Mesendoderm (in vitro differentiated cells): ENCODE measurements around the gene TFDP2.

Experiments used
- DNase-seq: peaks from one replicate; pipeline ENCODE4 v3.0.0; 2013
- H2AK5ac ChIP-seq: 2 replicates; pipeline ENCODE4 v1.6.1; 2013; ENCODE audit warnings: low read length, inconsistent platforms
- H2BK120ac ChIP-seq: 2 replicates; pipeline ENCODE4 v1.6.1; 2013; ENCODE audit warnings: low read depth, mild to moderate bottlenecking, low read length, moderate library complexity, mixed read lengths
- H2BK15ac ChIP-seq: replicated peaks from 2 replicates; pipeline ENCODE4 v1.6.1; 2013; ENCODE audit warnings: low read depth, mild to moderate bottlenecking, moderate library complexity
- H2BK5ac ChIP-seq: 2 replicates; pipeline ENCODE4 v1.6.1; 2013; ENCODE audit warnings: low read length, inconsistent platforms
- H3K18ac ChIP-seq: 2 replicates; pipeline ENCODE4 v1.6.1; 2013; ENCODE audit warnings: mild to moderate bottlenecking, low read length, mixed read lengths
- H3K23ac ChIP-seq: one replicate; pipeline ENCODE4 v1.6.1; 2013; ENCODE audit warnings: low read length
- H3K27ac ChIP-seq: 2 replicates; pipeline ENCODE4 v1.5.1; 2013; ENCODE audit warnings: low read depth, mild to moderate bottlenecking, inconsistent platforms, low read length, moderate library complexity
- H3K27me3 ChIP-seq: 2 replicates; pipeline ENCODE4 v1.6.1; 2013; ENCODE audit warnings: low read length, control low read depth, mild to moderate bottlenecking, inconsistent platforms; ENCODE audit not compliant: insufficient read depth, poor library complexity
- H3K36me3 ChIP-seq: 2 replicates; pipeline ENCODE4 v1.6.1; 2013; ENCODE audit warnings: low read length, inconsistent platforms; ENCODE audit not compliant: control insufficient read depth, insufficient read depth
- H3K4ac ChIP-seq: one replicate; pipeline ENCODE4 v1.6.1; 2013; ENCODE audit warnings: low read depth, mild to moderate bottlenecking, low read length, moderate library complexity
- H3K4me1 ChIP-seq: 2 replicates; pipeline ENCODE4 v1.6.1; 2013; ENCODE audit warnings: low read depth, low read length, inconsistent platforms; ENCODE audit not compliant: control insufficient read depth
- H3K4me2 ChIP-seq: 2 replicates; pipeline ENCODE4 v1.6.1; 2013; ENCODE audit warnings: low read length
- H3K4me3 ChIP-seq: 2 replicates; pipeline ENCODE4 v1.5.1; 2013; ENCODE audit warnings: mild to moderate bottlenecking, low read length
- H3K56ac ChIP-seq: one replicate; pipeline ENCODE4 v1.6.1; 2013; ENCODE audit warnings: low read length
- H3K79me1 ChIP-seq: 2 replicates; pipeline ENCODE4 v1.6.1; 2013; ENCODE audit warnings: low read length, inconsistent platforms
- H3K79me2 ChIP-seq: 2 replicates; pipeline ENCODE4 v1.6.1; 2013; ENCODE audit warnings: mild to moderate bottlenecking, low read length; ENCODE audit not compliant: control insufficient read depth, insufficient read depth
- H3K9ac ChIP-seq: 2 replicates; pipeline ENCODE4 v1.6.1; 2013; ENCODE audit warnings: low read length, inconsistent platforms
- H4K5ac ChIP-seq: one replicate; pipeline ENCODE4 v1.6.1; 2013; ENCODE audit warnings: low read length
- H4K8ac ChIP-seq: one replicate; pipeline ENCODE4 v1.6.1; 2013; ENCODE audit warnings: low read depth, mild to moderate bottlenecking, control low read depth, low read length, moderate library complexity
- WGBS: extraction: QIAGEN DNeasy Blood & Tissue Kit; methylation state at CpG from one replicate; pipeline ENCODE4 v1.1.7; 2013; ENCODE audit warnings: low lambda C conversion rate, missing lambda C conversion rate; ENCODE audit not compliant: insufficient coverage; ENCODE audit errors: extremely low coverage; 5-methylcytosine and 5-hydroxymethylcytosine counted together

Gene TFDP2

GRCh38 chr3:142112601-142113000 is 36.7 kb downstream of the TFDP2 start:
- no peak overlapping the region for H3K4me2 ChIP-seq
- no peak overlapping the region for H2BK15ac ChIP-seq

DNA sequence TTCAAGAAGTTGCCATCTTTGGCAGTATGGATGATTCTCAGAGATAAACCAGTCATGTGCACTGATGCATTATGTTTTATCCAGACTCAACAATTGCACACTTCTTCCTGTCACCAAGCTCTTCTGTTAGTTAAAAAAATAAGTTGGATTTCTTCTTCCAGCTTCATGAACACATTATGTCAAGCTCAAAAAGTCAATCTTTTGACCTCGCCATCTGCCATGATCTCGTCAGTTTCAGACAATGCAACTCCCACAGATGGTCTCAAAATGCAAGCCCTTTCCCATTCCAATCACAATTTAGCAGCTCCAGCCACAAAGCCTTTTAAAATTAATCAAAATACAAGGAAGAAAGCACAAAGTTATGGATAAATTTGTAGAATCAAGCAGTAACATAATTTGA is 42.8 kb downstream of the TFDP2 start:
- H3K56ac ChIP-seq: no peak overlapping the region
- H3K18ac ChIP-seq: no peak overlapping the region
- no peak overlapping the region for H3K9ac ChIP-seq
- H2BK5ac ChIP-seq: no peak overlapping the region
- no peak for DNase-seq
- no peaks in the 10 kb centered on the region for H3K79me2 ChIP-seq
- no peak overlapping the region for H2BK120ac ChIP-seq
- H2BK15ac ChIP-seq: no peak overlapping the region
- WGBS: no CpG with 5 or more reads among the region's 2 CpGs
- H3K4me2 ChIP-seq: no peak overlapping the region
- no peaks in the 10 kb centered on the region for H3K4me1 ChIP-seq
- no peak overlapping the region for H2AK5ac ChIP-seq
- H3K27ac ChIP-seq: no peak overlapping the region
- H4K8ac ChIP-seq: no peak overlapping the region
- H3K79me1 ChIP-seq: no peaks in the 10 kb centered on the region
- no peak overlapping the region for H4K5ac ChIP-seq
- H3K4ac ChIP-seq: no peak overlapping the region
- no peaks in the 10 kb centered on the region for H3K27me3 ChIP-seq
- no peak overlapping the region for H3K23ac ChIP-seq
- no peaks in the 10 kb centered on the region for H3K36me3 ChIP-seq
- no peak overlapping the region for H3K4me3 ChIP-seq

More at GRCh38 chr3:142112601-142113000, 36.7 kb downstream of the TFDP2 start:
- H3K79me1 ChIP-seq: no peaks in the 10 kb centered on the region
- no peak overlapping the region for H3K4me3 ChIP-seq
- WGBS: no CpG with 5 or more reads among the region's 1 CpG
- no peak overlapping the region for H3K18ac ChIP-seq
- H2AK5ac ChIP-seq: no peak overlapping the region
- H3K27ac ChIP-seq: no peak overlapping the region
- H4K5ac ChIP-seq: no peak overlapping the region
- H3K4me1 ChIP-seq: no peaks in the 10 kb centered on the region
- H2BK120ac ChIP-seq: no peak overlapping the region
- H3K27me3 ChIP-seq: no peaks in the 10 kb centered on the region
- H3K23ac ChIP-seq: no peak overlapping the region
- no peak for DNase-seq
- H3K4ac ChIP-seq: no peak overlapping the region
- H3K36me3 ChIP-seq: no peaks in the 10 kb centered on the region
- H3K56ac ChIP-seq: no peak overlapping the region
- no peaks in the 10 kb centered on the region for H3K79me2 ChIP-seq
- H4K8ac ChIP-seq: no peak overlapping the region
- H2BK5ac ChIP-seq: no peak overlapping the region
- H3K9ac ChIP-seq: no peak overlapping the region

DNA sequence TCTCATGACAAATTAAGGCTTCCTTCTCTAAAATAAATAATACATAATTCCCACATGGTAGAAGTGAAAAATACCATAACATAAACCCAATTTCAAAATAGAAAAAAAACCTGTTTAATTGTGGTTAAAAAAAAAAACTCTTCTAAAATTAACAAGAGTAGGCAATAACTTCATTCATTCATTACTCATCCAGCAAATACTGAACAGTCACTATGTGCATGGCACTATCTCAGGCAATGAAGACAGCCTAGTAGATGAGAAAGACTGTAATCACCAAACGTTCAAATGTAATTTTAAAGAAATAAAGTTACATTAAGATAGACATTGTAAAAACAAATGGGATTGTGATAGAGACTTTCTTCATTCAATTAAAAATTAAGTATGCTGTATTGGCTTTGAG is 43.4 kb downstream of the TFDP2 start:
- no peak overlapping the region for H3K4ac ChIP-seq
- no peak overlapping the region for H4K5ac ChIP-seq
- no peaks in the 10 kb centered on the region for H3K79me2 ChIP-seq
- no peak overlapping the region for H3K23ac ChIP-seq
- no peak overlapping the region for H3K27ac ChIP-seq
- no peak overlapping the region for H3K9ac ChIP-seq
- H3K36me3 ChIP-seq: no peaks in the 10 kb centered on the region
- no peak overlapping the region for H3K4me3 ChIP-seq
- H3K56ac ChIP-seq: no peak overlapping the region
- H3K27me3 ChIP-seq: no peaks in the 10 kb centered on the region
- no CpG with 5 or more reads among the region's 1 CpG for WGBS
- H3K79me1 ChIP-seq: no peaks in the 10 kb centered on the region
- H3K18ac ChIP-seq: no peak overlapping the region
- H2BK120ac ChIP-seq: no peak overlapping the region
- H2BK5ac ChIP-seq: no peak overlapping the region
- no peak overlapping the region for H3K4me2 ChIP-seq
- H3K4me1 ChIP-seq: no peaks in the 10 kb centered on the region
- H2AK5ac ChIP-seq: no peak overlapping the region
- DNase-seq: no peak
- H4K8ac ChIP-seq: no peak overlapping the region
- no peak overlapping the region for H2BK15ac ChIP-seq

- Histone ChIP-seq H3K4ac (no peak overlapping the region), H3K4me3 (no peak overlapping the region), H2BK120ac (no peak overlapping the region), H3K56ac (no peak overlapping the region), H3K23ac (no peak overlapping the region), H4K5ac (no peak overlapping the region), H3K27me3 (no peaks in the 10 kb centered on the region), H2AK5ac (no peak overlapping the region), H3K27ac (no peak overlapping the region), H3K4me2 (no peak overlapping the region), H2BK5ac (no peak overlapping the region), H3K36me3 (no peaks in the 10 kb centered on the region), H3K9ac (no peak overlapping the region), H3K79me1 (no peaks in the 10 kb centered on the region), H3K18ac (no peak overlapping the region), H2BK15ac (no peak overlapping the region), H4K8ac (no peak overlapping the region), H3K79me2 (no peaks in the 10 kb centered on the region), H3K4me1 (no peaks in the 10 kb centered on the region)
- no peak for DNase-seq
- WGBS: no CpG with 5 or more reads among the region's 3 CpGs
Measured at GRCh38 chr3:142104763-142105162, 44.6 kb downstream of the TFDP2 start.

DNA sequence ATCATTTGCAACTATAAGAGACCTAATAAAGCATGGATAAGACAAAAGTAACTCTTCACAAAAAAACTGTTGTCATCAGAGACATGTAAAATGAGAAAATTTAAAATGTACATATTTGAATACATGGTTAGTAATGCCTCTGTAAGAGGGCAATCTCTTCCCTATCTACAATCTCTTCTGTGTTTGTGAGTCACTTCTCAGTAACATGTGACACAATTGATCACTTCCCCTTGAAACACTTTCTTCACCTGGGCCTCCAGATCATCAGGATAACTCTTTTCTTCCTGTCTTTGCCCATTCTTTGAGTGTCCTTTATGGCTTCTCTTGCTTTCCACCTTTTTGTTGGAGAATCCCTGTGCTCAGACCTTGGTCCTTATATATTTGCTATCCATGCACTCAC is 50.4 kb downstream of the TFDP2 start:
- no peak overlapping the region for H2BK5ac ChIP-seq
- H2AK5ac ChIP-seq: no peak overlapping the region
- H4K8ac ChIP-seq: no peak overlapping the region
- no peak overlapping the region for H3K23ac ChIP-seq
- H3K4me3 ChIP-seq: no peak overlapping the region
- H2BK15ac ChIP-seq: no peak overlapping the region
- H3K4me1 ChIP-seq: no peaks in the 10 kb centered on the region
- H3K9ac ChIP-seq: no peak overlapping the region
- H3K4me2 ChIP-seq: no peak overlapping the region
- peak; percentile 37 for DNase-seq
- H3K79me1 ChIP-seq: no peaks in the 10 kb centered on the region
- no peaks in the 10 kb centered on the region for H3K36me3 ChIP-seq
- no peak overlapping the region for H3K56ac ChIP-seq
- H3K4ac ChIP-seq: no peak overlapping the region
- no peaks in the 10 kb centered on the region for H3K79me2 ChIP-seq
- H4K5ac ChIP-seq: no peak overlapping the region
- H3K27me3 ChIP-seq: no peaks in the 10 kb centered on the region
- H2BK120ac ChIP-seq: no peak overlapping the region
- no peak overlapping the region for H3K27ac ChIP-seq
- no peak overlapping the region for H3K18ac ChIP-seq

GRCh38 chr3:142097099-142097843 is 52.1 kb downstream of the TFDP2 start:
- H3K4me1 ChIP-seq: no peaks in the 10 kb centered on the region
- no peaks in the 10 kb centered on the region for H3K79me2 ChIP-seq
- H3K79me1 ChIP-seq: no peaks in the 10 kb centered on the region
- no peak overlapping the region for H2BK5ac ChIP-seq
- H3K56ac ChIP-seq: no peak overlapping the region
- H3K4me3 ChIP-seq: no peak overlapping the region
- H3K9ac ChIP-seq: no peak overlapping the region
- DNase-seq: no peak
- H3K18ac ChIP-seq: no peak overlapping the region
- no peak overlapping the region for H2BK120ac ChIP-seq
- H3K27me3 ChIP-seq: no peaks in the 10 kb centered on the region
- H3K4me2 ChIP-seq: no peak overlapping the region
- no peak overlapping the region for H3K23ac ChIP-seq
- no peak overlapping the region for H3K4ac ChIP-seq
- no peak overlapping the region for H2BK15ac ChIP-seq
- H2AK5ac ChIP-seq: no peak overlapping the region
- H4K5ac ChIP-seq: no peak overlapping the region
- H3K36me3 ChIP-seq: no peaks in the 10 kb centered on the region
- H3K27ac ChIP-seq: no peak overlapping the region
- no peak overlapping the region for H4K8ac ChIP-seq
- WGBS: no CpG with 5 or more reads among the region's 4 CpGs
